Stomach (tissue), 4 donors: ENCODE results near the gene GRIK2.

ENCODE experiments used
- POLR2A ChIP-seq, 4 donors: fragments of 450-650 bp; IDR thresholded peaks; one replicate each; pipeline ENCODE4 v1.6.1; 2016; ENCODE audit warnings: antibody characterized with exemption in 4 of 4, control low read depth in 2 of 4, mild to moderate bottlenecking in 1 of 4, moderate library complexity in 1 of 4
- POLR2AphosphoS5 ChIP-seq, 3 donors: sonication (generic); formaldehyde crosslinking; IDR thresholded peaks; one replicate each; pipeline ENCODE4 v1.6.1; 2016; ENCODE audit warnings: antibody characterized with exemption in 3 of 3
- TF ChIP-seq, protein P1 (sequence below), 7 experiments: fragments of 450-650 bp in 4 of 7; fragments of 200-600 bp in 3 of 7; sonication (generic) in 3 of 7; IDR thresholded peaks; one replicate each; pipeline ENCODE4 v1.5.1; 2016 to 2019; ENCODE audit warnings: antibody characterized with exemption in 7 of 7, control low read depth in 2 of 7, mild to moderate bottlenecking in 1 of 7

DNA sequence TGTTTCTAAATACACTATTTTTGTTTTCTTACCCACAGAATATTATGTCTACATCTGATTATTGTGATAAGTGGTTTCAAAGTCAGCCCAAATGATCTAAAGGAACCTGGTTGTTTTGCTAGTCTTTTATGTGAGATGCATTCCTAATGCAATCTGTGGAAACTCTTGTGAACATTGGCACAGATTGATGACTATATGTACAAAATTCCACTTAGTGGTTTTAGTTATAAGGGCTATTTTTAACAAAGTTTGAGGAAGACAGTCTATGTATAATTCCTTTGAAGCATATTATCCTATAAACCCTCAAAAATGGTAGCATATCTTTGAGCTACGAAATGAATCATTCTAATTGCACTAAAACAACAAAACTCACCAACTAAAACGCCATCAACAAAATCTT, 140.9 kb downstream of the GRIK2 start:
- TF ChIP-seq POLR2A (IDR thresholded peaks at IDR 0.05) (no peak), POLR2AphosphoS5 (IDR thresholded peaks at IDR 0.05) (no peak)
- TF ChIP-seq, protein P1, sequence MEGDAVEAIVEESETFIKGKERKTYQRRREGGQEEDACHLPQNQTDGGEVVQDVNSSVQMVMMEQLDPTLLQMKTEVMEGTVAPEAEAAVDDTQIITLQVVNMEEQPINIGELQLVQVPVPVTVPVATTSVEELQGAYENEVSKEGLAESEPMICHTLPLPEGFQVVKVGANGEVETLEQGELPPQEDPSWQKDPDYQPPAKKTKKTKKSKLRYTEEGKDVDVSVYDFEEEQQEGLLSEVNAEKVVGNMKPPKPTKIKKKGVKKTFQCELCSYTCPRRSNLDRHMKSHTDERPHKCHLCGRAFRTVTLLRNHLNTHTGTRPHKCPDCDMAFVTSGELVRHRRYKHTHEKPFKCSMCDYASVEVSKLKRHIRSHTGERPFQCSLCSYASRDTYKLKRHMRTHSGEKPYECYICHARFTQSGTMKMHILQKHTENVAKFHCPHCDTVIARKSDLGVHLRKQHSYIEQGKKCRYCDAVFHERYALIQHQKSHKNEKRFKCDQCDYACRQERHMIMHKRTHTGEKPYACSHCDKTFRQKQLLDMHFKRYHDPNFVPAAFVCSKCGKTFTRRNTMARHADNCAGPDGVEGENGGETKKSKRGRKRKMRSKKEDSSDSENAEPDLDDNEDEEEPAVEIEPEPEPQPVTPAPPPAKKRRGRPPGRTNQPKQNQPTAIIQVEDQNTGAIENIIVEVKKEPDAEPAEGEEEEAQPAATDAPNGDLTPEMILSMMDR (IDR thresholded peaks at IDR 0.05) = no peak
